ENCODE measurements around the gene COL1A2.

The COL1A2 gene

GRCh38 chr7:94410413-94411187, 15.9 kb downstream of the COL1A2 start:
- no peak for DNase-seq (ENCODE audit: low read depth in 2 of 2)

- DNase-seq (ENCODE audit: low read depth in 2 of 2): no peak
These were observed 16.4 kb downstream of the COL1A2 start for GRCh38 chr7:94411188-94411466.

GRCh38 chr7:94412762-94413322, 18.1 kb downstream of the COL1A2 start:
- DNase-seq (ENCODE audit: low read depth in 2 of 2): no peak

GRCh38 chr7:94414481-94414880, 19.8 kb downstream of the COL1A2 start:
- no peak for DNase-seq (ENCODE audit: low read depth in 2 of 2)

- DNase-seq (ENCODE audit: low read depth in 2 of 2): no peak
These were observed 20.3 kb downstream of the COL1A2 start for GRCh38 chr7:94414980-94415379.

GRCh38 chr7:94417306-94417705, 22.6 kb downstream of the COL1A2 start:
- no peak for DNase-seq (ENCODE audit: low read depth in 2 of 2)

GRCh38 chr7:94417901-94418300, 23.2 kb downstream of the COL1A2 start:
- DNase-seq (ENCODE audit: low read depth in 2 of 2): no peak

GRCh38 chr7:94418851-94419250, 24.2 kb downstream of the COL1A2 start:
- no peak for DNase-seq (ENCODE audit: low read depth in 2 of 2)

- no peak for DNase-seq (ENCODE audit: low read depth in 2 of 2)
These were observed 25.6 kb downstream of the COL1A2 start for GRCh38 chr7:94420328-94420727.

- DNase-seq (ENCODE audit: low read depth in 2 of 2): no peak
These were observed 27.0 kb downstream of the COL1A2 start for GRCh38 chr7:94421681-94422080.

- no peak for DNase-seq (ENCODE audit: low read depth in 2 of 2)
These were observed 27.4 kb downstream of the COL1A2 start for GRCh38 chr7:94422136-94422535.

- no peak for DNase-seq (ENCODE audit: low read depth in 2 of 2)
These were observed 28.2 kb downstream of the COL1A2 start for GRCh38 chr7:94422827-94423460.

GRCh38 chr7:94423863-94424735, 29.4 kb downstream of the COL1A2 start:
- no peak for DNase-seq (ENCODE audit: low read depth in 2 of 2)

- no peak for DNase-seq (ENCODE audit: low read depth in 2 of 2)
These were observed 30.9 kb downstream of the COL1A2 start for GRCh38 chr7:94425546-94425945.

- DNase-seq (ENCODE audit: low read depth in 2 of 2): no peak
These were observed 32.5 kb downstream of the COL1A2 start for GRCh38 chr7:94426980-94427875.

- no peak for DNase-seq (ENCODE audit: low read depth in 2 of 2)
These were observed 34.5 kb downstream of the COL1A2 start for GRCh38 chr7:94429153-94429552.

GRCh38 chr7:94431176-94431575, 36.5 kb downstream of the COL1A2 start:
- DNase-seq (ENCODE audit: low read depth in 2 of 2): no peak

- DNase-seq (ENCODE audit: low read depth in 2 of 2): no peak
These were observed 37.1 kb downstream of the COL1A2 start for GRCh38 chr7:94431619-94432280.

- DNase-seq (ENCODE audit: low read depth in 2 of 2): no peak
These were observed 37.6 kb downstream of the COL1A2 start for GRCh38 chr7:94432281-94432670.

GRCh38 chr7:94432817-94433216, 38.1 kb downstream of the COL1A2 start:
- no peak for DNase-seq (ENCODE audit: low read depth in 2 of 2)

- no peak for DNase-seq (ENCODE audit: low read depth in 2 of 2)
These were observed 38.5 kb downstream of the COL1A2 start for GRCh38 chr7:94433224-94433623.
